Ishikawa (cell line): ENCODE results near the gene APOLD1.

Source experiments
- CEBPB ChIP-seq: IDR thresholded peaks from 2 replicates; pipeline ENCODE4 v1.6.1; 2012
- CREB1 ChIP-seq: IDR thresholded peaks from 2 replicates; pipeline ENCODE4 v1.6.1; 2012; ENCODE audit warnings: low read depth
- EGR1 ChIP-seq: IDR thresholded peaks from 2 replicates; pipeline ENCODE4 v1.6.1; 2012
- EP300 ChIP-seq: IDR thresholded peaks from 2 replicates; pipeline ENCODE4 v1.6.1; 2012; ENCODE audit warnings: borderline replicate concordance
- FOXM1 ChIP-seq: IDR thresholded peaks from 2 replicates; pipeline ENCODE4 v1.6.1; 2012; ENCODE audit warnings: low read depth, borderline replicate concordance
- NFIC ChIP-seq: IDR thresholded peaks from 2 replicates; pipeline ENCODE4 v1.6.1; 2012
- RAD21 ChIP-seq: IDR thresholded peaks from 2 replicates; pipeline ENCODE4 v1.6.1; 2012; ENCODE audit warnings: low read depth
- TAF1 ChIP-seq: IDR thresholded peaks from 2 replicates; pipeline ENCODE4 v1.6.1; 2012; ENCODE audit warnings: low read depth, mild to moderate bottlenecking
- TCF12 ChIP-seq: IDR thresholded peaks from 2 replicates; pipeline ENCODE4 v1.6.1; 2012; ENCODE audit warnings: low read depth
- TEAD4 ChIP-seq: IDR thresholded peaks from 2 replicates; pipeline ENCODE4 v1.6.1; 2012
- YY1 ChIP-seq: IDR thresholded peaks from 2 replicates; pipeline ENCODE4 v1.6.1; 2012; ENCODE audit warnings: low read depth
- ZBTB7A ChIP-seq: IDR thresholded peaks from 2 replicates; pipeline ENCODE4 v1.6.1; 2012; ENCODE audit warnings: low read depth
- TF ChIP-seq, protein P1 (sequence below): IDR thresholded peaks from 2 replicates; pipeline ENCODE4 v1.6.1; 2012
- TF ChIP-seq, protein P2 (sequence below): IDR thresholded peaks from 2 replicates; pipeline ENCODE4 v1.6.1; 2012; ENCODE audit warnings: low read depth, mild to moderate bottlenecking
- TF ChIP-seq, protein P3 (sequence below): IDR thresholded peaks from 2 replicates; pipeline ENCODE4 v1.6.1; 2012

The APOLD1 gene

DNA sequence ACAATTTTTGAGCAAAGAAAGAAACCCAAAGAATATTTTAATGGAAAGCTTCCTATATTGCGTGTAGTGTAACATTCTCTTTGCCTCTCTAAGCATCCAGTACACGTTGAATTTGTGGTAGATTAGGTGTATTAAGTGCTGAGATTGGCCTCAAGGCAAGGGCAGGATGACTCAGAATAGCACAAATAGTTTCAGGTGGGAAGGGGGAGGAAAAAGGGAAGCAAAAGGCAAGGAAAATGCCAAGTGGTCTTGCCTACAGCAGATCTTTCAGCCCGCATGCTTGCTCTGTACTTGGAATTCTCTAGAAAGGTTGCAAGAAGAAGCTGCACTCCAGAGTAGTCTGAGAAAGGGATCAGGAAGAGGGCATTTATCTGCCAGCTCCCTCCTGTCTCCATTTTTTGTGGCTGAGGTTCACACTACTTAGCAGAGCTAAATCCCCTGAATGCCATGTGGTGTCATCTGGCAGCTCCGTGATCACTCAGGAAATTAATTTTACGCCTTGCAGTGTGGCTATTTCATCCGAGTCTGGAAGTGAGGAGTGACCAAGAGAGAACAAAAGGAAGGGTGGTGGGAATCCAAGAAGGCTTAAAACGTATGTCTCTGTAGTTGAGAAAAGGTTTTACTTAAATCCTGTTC is 39.8 kb upstream of the APOLD1 start:
- TF ChIP-seq TAF1 (no peak), FOXM1 (no peak), CREB1 (no peak), TCF12 (no peak), ZBTB7A (no peak), TEAD4 (no peak), EP300 (no peak), EGR1 (no peak)
- TF ChIP-seq, protein P1, sequence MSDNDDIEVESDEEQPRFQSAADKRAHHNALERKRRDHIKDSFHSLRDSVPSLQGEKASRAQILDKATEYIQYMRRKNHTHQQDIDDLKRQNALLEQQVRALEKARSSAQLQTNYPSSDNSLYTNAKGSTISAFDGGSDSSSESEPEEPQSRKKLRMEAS = no peak
- TF ChIP-seq, protein P2, sequence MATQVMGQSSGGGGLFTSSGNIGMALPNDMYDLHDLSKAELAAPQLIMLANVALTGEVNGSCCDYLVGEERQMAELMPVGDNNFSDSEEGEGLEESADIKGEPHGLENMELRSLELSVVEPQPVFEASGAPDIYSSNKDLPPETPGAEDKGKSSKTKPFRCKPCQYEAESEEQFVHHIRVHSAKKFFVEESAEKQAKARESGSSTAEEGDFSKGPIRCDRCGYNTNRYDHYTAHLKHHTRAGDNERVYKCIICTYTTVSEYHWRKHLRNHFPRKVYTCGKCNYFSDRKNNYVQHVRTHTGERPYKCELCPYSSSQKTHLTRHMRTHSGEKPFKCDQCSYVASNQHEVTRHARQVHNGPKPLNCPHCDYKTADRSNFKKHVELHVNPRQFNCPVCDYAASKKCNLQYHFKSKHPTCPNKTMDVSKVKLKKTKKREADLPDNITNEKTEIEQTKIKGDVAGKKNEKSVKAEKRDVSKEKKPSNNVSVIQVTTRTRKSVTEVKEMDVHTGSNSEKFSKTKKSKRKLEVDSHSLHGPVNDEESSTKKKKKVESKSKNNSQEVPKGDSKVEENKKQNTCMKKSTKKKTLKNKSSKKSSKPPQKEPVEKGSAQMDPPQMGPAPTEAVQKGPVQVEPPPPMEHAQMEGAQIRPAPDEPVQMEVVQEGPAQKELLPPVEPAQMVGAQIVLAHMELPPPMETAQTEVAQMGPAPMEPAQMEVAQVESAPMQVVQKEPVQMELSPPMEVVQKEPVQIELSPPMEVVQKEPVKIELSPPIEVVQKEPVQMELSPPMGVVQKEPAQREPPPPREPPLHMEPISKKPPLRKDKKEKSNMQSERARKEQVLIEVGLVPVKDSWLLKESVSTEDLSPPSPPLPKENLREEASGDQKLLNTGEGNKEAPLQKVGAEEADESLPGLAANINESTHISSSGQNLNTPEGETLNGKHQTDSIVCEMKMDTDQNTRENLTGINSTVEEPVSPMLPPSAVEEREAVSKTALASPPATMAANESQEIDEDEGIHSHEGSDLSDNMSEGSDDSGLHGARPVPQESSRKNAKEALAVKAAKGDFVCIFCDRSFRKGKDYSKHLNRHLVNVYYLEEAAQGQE = no peak

DNA sequence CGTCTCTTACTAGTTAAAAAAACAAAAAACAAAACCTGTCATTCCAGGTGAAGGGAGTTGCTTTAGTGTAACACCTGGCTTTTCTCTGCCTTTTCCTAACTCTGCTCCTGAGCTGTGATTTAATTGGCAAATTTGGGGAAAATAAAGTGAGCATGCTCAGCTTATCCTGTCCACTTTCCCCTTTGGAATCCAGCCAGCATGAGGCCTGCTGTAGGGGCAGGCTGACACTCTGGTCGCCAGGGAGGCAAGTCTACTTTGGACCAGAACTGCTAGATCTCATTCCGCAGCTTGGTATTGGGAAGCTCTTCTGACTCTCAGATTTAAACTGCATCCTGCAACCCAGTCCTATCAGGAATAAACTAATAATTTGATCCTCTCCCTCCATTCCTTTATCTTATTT is 38.2 kb upstream of the APOLD1 start:
- TF ChIP-seq CEBPB (no peak), YY1 (no peak)
- TF ChIP-seq, protein P3, sequence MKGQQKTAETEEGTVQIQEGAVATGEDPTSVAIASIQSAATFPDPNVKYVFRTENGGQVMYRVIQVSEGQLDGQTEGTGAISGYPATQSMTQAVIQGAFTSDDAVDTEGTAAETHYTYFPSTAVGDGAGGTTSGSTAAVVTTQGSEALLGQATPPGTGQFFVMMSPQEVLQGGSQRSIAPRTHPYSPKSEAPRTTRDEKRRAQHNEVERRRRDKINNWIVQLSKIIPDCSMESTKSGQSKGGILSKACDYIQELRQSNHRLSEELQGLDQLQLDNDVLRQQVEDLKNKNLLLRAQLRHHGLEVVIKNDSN = no peak

GRCh38 chr12:12748044-12748443 is 37.4 kb upstream of the APOLD1 start:
- TF ChIP-seq ZBTB7A = no peak
- TF ChIP-seq, protein P1 = no peak
- TF ChIP-seq NFIC = no peak
- TF ChIP-seq EGR1 = no peak
- TF ChIP-seq, protein P2 = no peak
- TF ChIP-seq CEBPB = no peak
- no peak for TF ChIP-seq TEAD4
- no peak for TF ChIP-seq EP300
- TF ChIP-seq YY1 = no peak
- no peak for TF ChIP-seq CREB1

DNA sequence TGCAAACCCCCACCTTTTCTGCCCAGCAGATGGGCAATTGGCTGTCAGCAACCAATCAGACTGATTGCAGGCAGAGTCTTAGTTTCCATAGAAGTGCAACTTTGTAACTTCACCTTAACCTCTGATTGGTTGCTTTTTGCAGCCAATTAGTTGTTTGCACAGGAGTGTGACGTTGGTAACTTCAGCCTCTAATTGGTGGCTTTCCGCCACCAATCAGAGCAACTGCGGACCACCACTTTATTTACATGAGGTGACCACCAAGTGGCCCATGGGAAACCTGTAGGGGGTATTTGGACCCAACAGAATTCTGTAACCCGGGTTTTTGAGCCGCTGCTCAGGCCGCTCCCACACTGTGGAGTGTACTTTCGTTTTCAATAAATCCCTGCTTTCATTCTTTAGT is 36.0 kb upstream of the APOLD1 start:
- no peak for TF ChIP-seq NFIC
- TF ChIP-seq, protein P3 = no peak

DNA sequence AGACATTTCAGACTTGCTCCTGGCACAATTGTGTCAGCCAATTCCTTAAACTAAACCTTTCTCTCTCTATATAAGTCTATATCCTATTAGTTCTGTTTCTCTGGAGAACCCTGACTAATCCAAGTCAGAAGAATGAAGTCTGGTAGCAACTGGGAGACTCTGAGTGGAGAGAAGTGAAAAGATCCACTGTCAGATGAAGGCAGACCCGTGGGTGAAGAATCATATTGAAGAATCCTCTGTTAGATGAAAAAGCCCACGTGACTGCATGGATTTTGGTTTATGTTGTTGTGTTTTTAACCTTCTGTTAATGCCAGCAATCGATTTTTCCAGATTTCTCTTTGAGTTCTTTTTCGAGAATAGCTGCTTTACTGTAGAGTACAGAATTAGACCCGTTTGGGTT is 29.5 kb upstream of the APOLD1 start:
- TF ChIP-seq NFIC (no peak), ZBTB7A (no peak), EGR1 (no peak), TAF1 (no peak), CEBPB (no peak), EP300 (no peak), TCF12 (no peak), CREB1 (no peak), YY1 (no peak), RAD21 (no peak), TEAD4 (no peak), FOXM1 (no peak)
- TF ChIP-seq, protein P2 = no peak
- TF ChIP-seq, protein P1 = no peak
- TF ChIP-seq, protein P3 = no peak
